WI38 (cell line): ENCODE results near the gene FBXO38.

Experiments
- H3K4me3 ChIP-seq: 2 replicates; pipeline ENCODE4 v1.5.1; 2011; ENCODE audit warnings: low read depth, mild to moderate bottlenecking, control low read depth, low read length
- TF ChIP-seq, protein P1 (sequence below): IDR thresholded peaks from 2 replicates; pipeline ENCODE4 v1.5.1; 2012; ENCODE audit warnings: low read depth, mild to moderate bottlenecking, control low read depth, low read length

Gene FBXO38

DNA sequence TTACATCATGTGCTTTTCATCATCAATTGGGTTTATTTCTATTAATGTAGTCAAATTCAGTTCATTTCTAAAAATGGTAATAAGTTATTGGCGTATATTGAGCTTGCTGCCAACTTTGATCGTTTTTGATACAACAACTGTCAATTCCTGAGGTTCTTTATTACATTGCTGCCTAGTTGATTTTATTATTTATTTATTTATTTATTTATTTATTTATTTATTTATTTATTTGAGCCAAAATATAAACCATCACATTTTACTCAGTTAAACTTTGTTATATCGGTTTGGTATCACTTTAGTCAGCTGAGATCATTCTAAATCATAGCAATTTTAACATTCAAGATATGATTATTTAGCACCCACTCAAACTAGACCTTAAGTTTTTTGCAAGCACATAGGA lies 100.0 kb downstream of the FBXO38 start:
- TF ChIP-seq, protein P1, sequence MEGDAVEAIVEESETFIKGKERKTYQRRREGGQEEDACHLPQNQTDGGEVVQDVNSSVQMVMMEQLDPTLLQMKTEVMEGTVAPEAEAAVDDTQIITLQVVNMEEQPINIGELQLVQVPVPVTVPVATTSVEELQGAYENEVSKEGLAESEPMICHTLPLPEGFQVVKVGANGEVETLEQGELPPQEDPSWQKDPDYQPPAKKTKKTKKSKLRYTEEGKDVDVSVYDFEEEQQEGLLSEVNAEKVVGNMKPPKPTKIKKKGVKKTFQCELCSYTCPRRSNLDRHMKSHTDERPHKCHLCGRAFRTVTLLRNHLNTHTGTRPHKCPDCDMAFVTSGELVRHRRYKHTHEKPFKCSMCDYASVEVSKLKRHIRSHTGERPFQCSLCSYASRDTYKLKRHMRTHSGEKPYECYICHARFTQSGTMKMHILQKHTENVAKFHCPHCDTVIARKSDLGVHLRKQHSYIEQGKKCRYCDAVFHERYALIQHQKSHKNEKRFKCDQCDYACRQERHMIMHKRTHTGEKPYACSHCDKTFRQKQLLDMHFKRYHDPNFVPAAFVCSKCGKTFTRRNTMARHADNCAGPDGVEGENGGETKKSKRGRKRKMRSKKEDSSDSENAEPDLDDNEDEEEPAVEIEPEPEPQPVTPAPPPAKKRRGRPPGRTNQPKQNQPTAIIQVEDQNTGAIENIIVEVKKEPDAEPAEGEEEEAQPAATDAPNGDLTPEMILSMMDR, result no peak
- no peak overlapping the region for H3K4me3 ChIP-seq

GRCh38 chr5:148484651-148485050 lies 100.9 kb downstream of the FBXO38 start:
- no peak overlapping the region for H3K4me3 ChIP-seq
- TF ChIP-seq, protein P1, result no peak

DNA sequence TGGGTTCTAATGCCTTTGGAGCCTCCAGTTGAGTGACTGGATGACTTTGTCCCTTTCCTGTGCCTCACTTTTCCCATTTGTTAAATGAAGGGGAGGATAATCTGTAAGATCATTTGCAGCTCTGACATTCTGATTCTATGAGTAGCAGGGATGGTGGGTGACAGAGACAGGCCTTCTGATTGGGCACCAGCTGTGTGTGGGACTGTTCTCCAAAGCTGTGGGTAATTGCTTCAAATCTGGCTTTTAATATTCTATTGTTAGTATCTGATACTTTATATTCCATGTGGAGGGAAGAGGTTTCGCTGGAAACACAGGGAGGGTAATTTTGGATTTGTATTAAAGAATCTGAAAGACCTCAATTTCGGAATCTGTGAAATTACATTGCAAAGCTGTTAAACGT lies 102.7 kb downstream of the FBXO38 start:
- no peak overlapping the region for H3K4me3 ChIP-seq

GRCh38 chr5:148488757-148489156 lies 105.0 kb downstream of the FBXO38 start:
- TF ChIP-seq, protein P1, result no peak
- H3K4me3 ChIP-seq, result no peak overlapping the region

More for the DNA sequence above, 102.7 kb downstream of the FBXO38 start:
- TF ChIP-seq, protein P1, result no peak

DNA sequence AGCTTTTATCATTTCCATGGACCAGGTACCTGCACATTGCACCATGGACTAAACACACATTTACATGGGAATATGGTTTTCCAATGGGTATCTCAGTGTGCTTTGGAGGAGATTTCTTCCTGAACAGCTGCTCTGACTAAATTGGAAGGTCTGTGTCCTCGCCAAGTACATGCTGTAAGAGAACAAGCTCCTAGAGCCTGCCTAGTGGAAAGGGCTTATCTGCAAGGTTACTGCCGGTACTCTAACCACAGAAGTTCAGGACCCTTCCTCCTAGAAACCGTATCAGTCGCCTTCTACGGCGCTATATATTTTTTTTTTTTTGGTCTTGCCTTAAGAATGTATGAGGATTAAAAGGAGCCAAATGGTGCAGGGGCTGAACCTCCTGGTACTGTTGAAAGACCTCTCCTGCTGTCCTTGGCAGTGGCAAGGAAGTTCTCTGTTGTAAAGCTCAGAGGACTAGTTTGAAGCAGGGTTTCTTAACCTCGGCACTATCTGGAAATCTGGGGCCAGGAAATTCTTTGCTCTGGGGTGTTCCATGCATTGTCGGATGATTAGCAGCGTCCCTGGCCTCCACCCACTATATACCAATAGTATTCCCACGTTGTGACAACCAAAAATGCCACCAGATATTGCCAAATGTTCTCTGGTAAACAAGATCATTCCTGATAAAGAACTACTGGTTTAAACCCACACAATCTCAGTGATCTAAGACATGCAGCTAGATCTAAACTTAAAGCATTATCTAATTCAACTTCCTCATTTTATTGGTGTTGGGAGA lies 107.4 kb downstream of the FBXO38 start:
- TF ChIP-seq, protein P1, result no peak
- H3K4me3 ChIP-seq, result no peak overlapping the region

DNA sequence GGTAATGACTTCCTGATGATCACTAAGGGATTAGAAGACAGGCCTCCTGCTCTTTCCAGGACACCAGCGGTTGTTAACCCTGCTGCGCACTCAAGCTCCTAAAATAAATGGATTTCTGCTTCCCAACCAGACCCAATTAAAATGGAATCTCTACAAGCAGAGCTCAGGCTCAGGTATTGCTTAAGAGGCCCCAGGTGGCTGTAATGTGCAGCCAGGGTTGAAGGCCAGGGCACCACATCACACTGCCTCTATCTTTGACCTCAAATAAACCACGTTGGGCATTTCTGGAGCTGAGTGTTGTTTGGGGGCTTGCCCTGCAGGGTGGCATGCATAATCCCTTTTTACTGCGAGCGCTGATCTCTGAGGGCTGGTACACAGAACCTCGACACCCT lies 108.0 kb downstream of the FBXO38 start:
- TF ChIP-seq, protein P1, result no peak
- H3K4me3 ChIP-seq, result no peak overlapping the region

DNA sequence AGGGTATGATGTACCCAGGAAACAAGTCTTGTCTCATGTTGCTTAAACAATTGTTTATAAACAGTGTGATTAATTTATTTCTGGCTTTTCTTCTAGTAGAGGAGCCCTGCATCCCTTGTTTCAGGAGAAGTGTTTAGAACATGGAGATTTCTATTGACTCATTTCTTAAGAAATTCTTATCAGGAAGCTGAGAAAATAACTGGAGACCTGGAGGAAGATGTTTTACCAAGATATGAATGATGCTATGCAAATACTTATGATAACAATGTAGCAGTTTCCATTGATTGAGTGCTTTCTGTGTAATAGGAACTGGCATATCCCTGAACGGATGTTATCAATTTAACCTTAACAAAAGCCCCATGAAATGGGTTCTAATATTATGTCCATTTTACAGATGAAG lies 108.6 kb downstream of the FBXO38 start:
- no peak overlapping the region for H3K4me3 ChIP-seq
- TF ChIP-seq, protein P1, result no peak
